Right lobe of liver (tissue), 6 donors: ENCODE data around the gene PCNX2. TPM values are rescaled to one million over a fixed set of nuclear protein-coding genes. Genes with fewer than 3 reads are reported as not detected.
A peak's percentile ranks its signal among the peaks of the same experiment; 100 is the strongest.

Source experiments
- ATAC-seq, 4 donors: fragments of 200-7000 bp; cut with Tn5 transposase; one replicate each; pipeline ENCODE4 v1.9.1; 2020; ENCODE audit warnings: mild to moderate bottlenecking in 4 of 4, moderate library complexity in 4 of 4
- DNase-seq, 3 donors: peaks; one replicate each; pipeline ENCODE4 v3.0.0-alpha.2; 2020
- H3K27ac ChIP-seq, 3 donors: fragments of 200-600 bp; one replicate each; pipeline ENCODE4 v1.8.0; 2022
- H3K27me3 ChIP-seq, 2 donors: fragments of 200-600 bp; one replicate each; pipeline ENCODE4 v1.8.0; 2022
- H3K36me3 ChIP-seq, 4 donors: fragments of 200-600 bp; sonication (generic) in 1 of 4; one replicate each; pipeline versions ENCODE4 v1.5.1 to v1.8.0; 2017 to 2022; ENCODE audit warnings: control low read depth in 1 of 4
- H3K4me1 ChIP-seq, 4 donors: fragments of 200-600 bp; sonication (generic) in 1 of 4; one replicate each; pipeline versions ENCODE4 v1.5.1 to v1.8.0; 2017 to 2022; ENCODE audit warnings: control low read depth in 1 of 4
- H3K4me3 ChIP-seq, 3 donors: fragments of 200-600 bp; one replicate each; pipeline ENCODE4 v1.8.0; 2022
- H3K9me3 ChIP-seq, 4 donors: fragments of 200-600 bp; sonication (generic) in 1 of 4; one replicate each; pipeline versions ENCODE4 v1.5.1 to v1.8.0; 2017 to 2022; ENCODE audit warnings: control low read depth in 1 of 4
- CTCF ChIP-seq, 4 donors: fragments of 200-600 bp in 3 of 4; fragments of 450-650 bp in 1 of 4; IDR thresholded peaks; one replicate each; pipeline versions ENCODE4 v1.5.1 to v1.8.0; 2016 to 2022; ENCODE audit warnings: antibody characterized with exemption in 4 of 4, mild to moderate bottlenecking in 2 of 4
- POLR2A ChIP-seq: fragments of 450-650 bp; IDR thresholded peaks from one replicate; pipeline ENCODE4 v1.6.1; 2017; ENCODE audit warnings: antibody characterized with exemption, mild to moderate bottlenecking
- WGBS: methylation state at CpG from one replicate; pipeline ENCODE4 v1.1.6; 2018; ENCODE audit warnings: low coverage, low lambda C conversion rate; ENCODE audit not compliant: insufficient coverage; ENCODE audit errors: missing lambda C conversion rate; 5-methylcytosine and 5-hydroxymethylcytosine counted together
- intact Hi-C, 2 donors: fragments of 100-400 bp; cut with DNase I; formaldehyde crosslinking; loops; one replicate each; pipeline versions ENCODE4 v1.11.2 to v1.14.1; 2022
- total RNA-seq, 6 experiments: library from RNA; depleted of rRNA in 2 of 6; stranded (reverse); fragments of >200 nt in 2 of 6; fragmentation: NEBNext Ultra II Directional in 3 of 6; extraction: Animal tissue kit (Norgen Biotek cat#: 25700) in 3 of 6; gene quantifications; one replicate each; pipeline versions ENCODE4 v1.1.0 to v1.2.4, GENCODE V29; 2016 to 2023
- donor health status: DM: no; HTN: yes; CAD: no.
- donor health status: DM: no; HTN: no; CAD: no.
- donor health status: DM: no; HTN: no; CAD: no.
- donor health status: DM: no; HTN: yes; CAD: no.
- donor health status: DM: no; HTN: yes; CAD: no.

Gene PCNX2
- total RNA-seq, 6 experiments from 2014 or later = 0.35 to 3.4 (median 0.82) TPM

GRCh38 chr1:233244183-233244582, 51.3 kb downstream of the PCNX2 start:
- WGBS = 50% methylated on average over 6 of the region's 6 CpGs
- intact Hi-C loops = no loop called here
- no peak overlapping the region for H3K4me3 ChIP-seq

GRCh38 chr1:233242827-233243483, 52.6 kb downstream of the PCNX2 start:
- peak overlapping the region in 1 of 3 donors; percentile 1 for H3K27ac ChIP-seq
- ATAC-seq (peak; percentile 37 to 51 (median 46)), DNase-seq (no peak)

More at GRCh38 chr1:233244183-233244582, 51.3 kb downstream of the PCNX2 start:
- Histone ChIP-seq H3K9me3 (no peaks in the 10 kb centered on the region), H3K36me3 (no peaks in the 10 kb centered on the region), H3K27ac (peak overlapping the region in 2 of 3 donors; percentile 16 to 27), H3K27me3 (no peaks in the 10 kb centered on the region), H3K4me1 (peaks cover 0 to 20% (median 0%) of the 10 kb centered on the region in 4 donors)
- peak in 1 of 3 donors; percentile 25 for DNase-seq
- TF ChIP-seq CTCF (IDR thresholded peaks at IDR 0.05) (no peak), POLR2A (no peak)
- peak in 3 of 4 donors; percentile 48 to 73 (median 58) for ATAC-seq

GRCh38 chr1:233241759-233242158, 53.8 kb downstream of the PCNX2 start:
- 29% methylated on average over 2 of the region's 2 CpGs for WGBS
- peaks cover 0 to 20% (median 0%) of the 10 kb centered on the region in 4 donors for H3K4me1 ChIP-seq
- H3K27ac ChIP-seq = no peak overlapping the region
- H3K27me3 ChIP-seq = no peaks in the 10 kb centered on the region
- ATAC-seq = no peak
- no peaks in the 10 kb centered on the region for H3K9me3 ChIP-seq
- no peaks in the 10 kb centered on the region for H3K36me3 ChIP-seq
- TF ChIP-seq CTCF (IDR thresholded peaks at IDR 0.05) (no peak), POLR2A (no peak)
- H3K4me3 ChIP-seq = no peak overlapping the region
- DNase-seq = no peak
- intact Hi-C loops = no loop called here

More at GRCh38 chr1:233242827-233243483, 52.6 kb downstream of the PCNX2 start:
- intact Hi-C loops = no loop called here
- TF ChIP-seq POLR2A = no peak
- TF ChIP-seq CTCF (IDR thresholded peaks at IDR 0.05) = no peak
- Histone ChIP-seq H3K4me1 (peaks cover 0 to 20% (median 0%) of the 10 kb centered on the region in 4 donors), H3K9me3 (no peaks in the 10 kb centered on the region), H3K27me3 (no peaks in the 10 kb centered on the region), H3K36me3 (no peaks in the 10 kb centered on the region), H3K4me3 (no peak overlapping the region)
- WGBS = 34% methylated on average over 4 of the region's 4 CpGs

GRCh38 chr1:233240829-233241682, 54.5 kb downstream of the PCNX2 start:
- intact Hi-C loops = no loop called here
- H3K4me3 ChIP-seq = peak overlapping the region in 2 of 3 donors; percentile 6 to 12
- H3K36me3 ChIP-seq = no peaks in the 10 kb centered on the region
- DNase-seq (peak; percentile 69 to 75 (median 72)), ATAC-seq (peak; percentile 91 to 98 (median 96))
- no peak overlapping the region for H3K27ac ChIP-seq
- H3K27me3 ChIP-seq = no peaks in the 10 kb centered on the region
- 13% methylated on average over 8 of the region's 8 CpGs for WGBS
- TF ChIP-seq POLR2A (no peak), CTCF (IDR thresholded peaks at IDR 0.05) (peak; percentile 80 to 89 (median 84))
- H3K9me3 ChIP-seq = no peaks in the 10 kb centered on the region
- peaks cover 0 to 20% (median 0%) of the 10 kb centered on the region in 4 donors for H3K4me1 ChIP-seq
